ENCODE results near the gene TJP2.

DNA sequence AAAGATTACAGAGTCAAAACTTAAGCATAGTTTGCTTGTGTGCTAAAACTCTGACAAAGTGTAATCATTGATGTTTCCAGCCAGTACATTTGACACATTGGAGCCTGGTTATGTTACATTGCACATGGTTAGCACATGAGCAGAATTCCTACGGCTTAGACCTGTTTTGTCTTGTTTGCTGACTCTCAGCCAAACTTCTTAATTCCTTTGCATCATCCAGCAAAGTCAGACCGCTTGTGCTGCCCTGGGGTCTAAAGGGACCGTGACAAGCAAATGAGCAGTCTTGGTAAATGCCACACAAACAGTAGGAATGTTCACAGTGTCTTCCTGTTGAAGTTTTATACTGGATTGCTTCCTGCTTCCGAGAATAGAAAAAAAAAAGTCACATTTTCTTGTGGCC is 79.0 kb downstream of the TJP2 start:
- TF ChIP-seq POLR2AphosphoS5 (IDR thresholded peaks at IDR 0.05; ENCODE audit: borderline replicate concordance, low read depth, low read length) (no peak), EZH2 (IDR thresholded peaks at IDR 0.05) (no peak)

All from SK-N-MC (cell line).